ENCODE measurements around the gene PTGS2.

The PTGS2 gene

GRCh38 chr1:186680245-186681061 is at the start of gene PTGS2:
Gene PTGS2 (minus strand): TSS chr1:186680423. CDS start chr1:186680290, 133 bp downstream.
- Histone ChIP-seq H3K4me3 (replicated peaks; ENCODE audit: low read depth, low read length) (peak within 1 kb of the TSS; percentile 74), H3K27me3 (replicated peaks; ENCODE audit: control insufficient read depth, insufficient read depth, low read length) (no peaks in the 10 kb centered on the region), H3K36me3 (ENCODE audit: control insufficient read depth, insufficient read depth, low read length) (no peaks in the 10 kb centered on the region; the same call in 1 of the 2 replicates)
- peak; percentile 84 for DNase-seq (ENCODE audit: extremely low read depth, insufficient read length)
- TF ChIP-seq, protein P1, sequence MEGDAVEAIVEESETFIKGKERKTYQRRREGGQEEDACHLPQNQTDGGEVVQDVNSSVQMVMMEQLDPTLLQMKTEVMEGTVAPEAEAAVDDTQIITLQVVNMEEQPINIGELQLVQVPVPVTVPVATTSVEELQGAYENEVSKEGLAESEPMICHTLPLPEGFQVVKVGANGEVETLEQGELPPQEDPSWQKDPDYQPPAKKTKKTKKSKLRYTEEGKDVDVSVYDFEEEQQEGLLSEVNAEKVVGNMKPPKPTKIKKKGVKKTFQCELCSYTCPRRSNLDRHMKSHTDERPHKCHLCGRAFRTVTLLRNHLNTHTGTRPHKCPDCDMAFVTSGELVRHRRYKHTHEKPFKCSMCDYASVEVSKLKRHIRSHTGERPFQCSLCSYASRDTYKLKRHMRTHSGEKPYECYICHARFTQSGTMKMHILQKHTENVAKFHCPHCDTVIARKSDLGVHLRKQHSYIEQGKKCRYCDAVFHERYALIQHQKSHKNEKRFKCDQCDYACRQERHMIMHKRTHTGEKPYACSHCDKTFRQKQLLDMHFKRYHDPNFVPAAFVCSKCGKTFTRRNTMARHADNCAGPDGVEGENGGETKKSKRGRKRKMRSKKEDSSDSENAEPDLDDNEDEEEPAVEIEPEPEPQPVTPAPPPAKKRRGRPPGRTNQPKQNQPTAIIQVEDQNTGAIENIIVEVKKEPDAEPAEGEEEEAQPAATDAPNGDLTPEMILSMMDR (IDR thresholded peaks at IDR 0.05; ENCODE audit: insufficient read depth, low read length, poor library complexity, severe bottlenecking): peak; percentile 63

DNA sequence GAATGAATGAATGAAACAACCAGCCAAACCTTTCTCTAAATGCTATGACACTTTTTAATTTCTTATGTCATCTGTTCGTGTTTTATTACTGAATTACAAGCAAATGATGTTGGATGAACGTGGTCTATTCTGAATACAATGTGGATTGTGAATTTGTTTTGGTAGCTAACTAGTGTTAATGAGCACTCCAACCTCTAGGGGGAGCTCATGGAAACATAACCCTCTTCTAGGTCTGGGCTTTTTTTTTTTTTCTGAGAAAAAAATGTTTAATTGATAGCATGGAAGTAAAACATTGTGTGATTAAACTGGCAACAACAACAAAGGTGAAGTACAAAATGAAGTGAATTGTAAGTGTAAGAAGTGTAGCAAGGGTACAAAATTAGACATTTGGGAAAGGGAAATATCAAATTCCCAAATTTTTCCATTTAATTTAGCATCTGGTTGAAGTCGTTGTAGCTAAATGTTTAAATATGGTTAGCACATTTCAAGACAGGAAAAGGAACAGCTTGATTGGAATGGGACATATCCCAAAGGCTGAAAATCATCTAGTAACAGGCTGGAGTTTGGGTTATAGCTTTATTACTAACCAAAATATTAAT is 42.6 kb upstream of the PTGS2 start:
- Histone ChIP-seq H3K36me3 (ENCODE audit: control insufficient read depth, insufficient read depth, low read length) (no peaks in the 10 kb centered on the region), H3K27me3 (replicated peaks; ENCODE audit: control insufficient read depth, insufficient read depth, low read length) (no peaks in the 10 kb centered on the region), H3K4me3 (replicated peaks; ENCODE audit: low read depth, low read length) (no peak overlapping the region)
- DNase-seq (ENCODE audit: extremely low read depth, insufficient read length): no peak
- TF ChIP-seq, protein P1 (IDR thresholded peaks at IDR 0.05; ENCODE audit: insufficient read depth, low read length, poor library complexity, severe bottlenecking): peak; percentile 69

- TF ChIP-seq, protein P1 (IDR thresholded peaks at IDR 0.05; ENCODE audit: insufficient read depth, low read length, poor library complexity, severe bottlenecking): no peak
Measured at GRCh38 chr1:186717286-186717685, 37.1 kb upstream of the PTGS2 start.

DNA sequence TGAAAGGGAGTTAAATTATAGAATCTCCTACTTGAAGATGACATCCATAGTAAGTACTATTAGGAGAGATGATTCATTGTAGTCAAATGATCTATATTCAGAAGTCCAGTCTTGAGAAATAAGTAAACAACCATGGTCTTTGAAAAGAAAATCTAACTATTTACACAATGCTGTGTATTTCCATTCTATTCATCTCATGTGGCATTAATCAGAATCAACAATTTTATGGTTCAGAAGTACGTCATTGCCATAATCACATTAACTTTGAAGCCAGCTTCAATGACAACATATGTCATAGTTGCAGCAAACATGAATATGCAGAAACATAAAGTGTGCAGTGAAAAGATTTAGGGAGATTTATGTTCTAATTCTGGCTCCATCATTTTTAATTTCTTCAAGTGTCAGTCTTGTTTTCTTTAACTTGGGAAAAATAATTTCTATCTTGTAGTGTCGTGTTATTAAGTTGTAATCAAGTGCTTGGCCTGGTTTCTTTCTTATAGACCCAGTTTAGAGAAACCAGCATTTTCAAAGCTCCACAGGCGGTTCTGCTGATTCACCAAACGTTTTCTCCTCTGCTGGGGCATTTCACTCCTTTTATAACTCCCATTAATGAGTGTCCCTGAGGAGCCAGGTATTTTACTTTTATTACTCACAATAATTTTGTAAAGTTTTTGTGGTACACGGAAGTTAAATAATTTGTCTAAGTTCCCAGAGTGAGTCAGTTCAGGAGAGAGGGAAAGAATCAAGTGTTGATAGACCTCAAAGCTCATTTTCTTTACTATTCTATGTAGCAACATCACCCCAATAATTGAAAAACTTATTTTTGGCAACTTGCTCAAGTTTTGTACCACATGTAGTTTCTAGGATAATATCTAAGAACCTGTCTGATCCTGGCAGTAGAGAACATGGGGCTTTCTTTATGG is 35.9 kb upstream of the PTGS2 start:
- no peaks in the 10 kb centered on the region for H3K36me3 ChIP-seq (ENCODE audit: control insufficient read depth, insufficient read depth, low read length)
- no peaks in the 10 kb centered on the region for H3K27me3 ChIP-seq (replicated peaks; ENCODE audit: control insufficient read depth, insufficient read depth, low read length)
- no peak overlapping the region for H3K4me3 ChIP-seq (replicated peaks; ENCODE audit: low read depth, low read length)
- DNase-seq (ENCODE audit: extremely low read depth, insufficient read length): no peak
- TF ChIP-seq, protein P1 (IDR thresholded peaks at IDR 0.05; ENCODE audit: insufficient read depth, low read length, poor library complexity, severe bottlenecking): no peak

More at GRCh38 chr1:186717286-186717685, 37.1 kb upstream of the PTGS2 start:
- H3K27me3 ChIP-seq (replicated peaks; ENCODE audit: control insufficient read depth, insufficient read depth, low read length): no peaks in the 10 kb centered on the region
- DNase-seq (ENCODE audit: extremely low read depth, insufficient read length): no peak
- no peaks in the 10 kb centered on the region for H3K36me3 ChIP-seq (ENCODE audit: control insufficient read depth, insufficient read depth, low read length)
- H3K4me3 ChIP-seq (replicated peaks; ENCODE audit: low read depth, low read length): no peak overlapping the region

GRCh38 chr1:186710696-186711095 is 30.5 kb upstream of the PTGS2 start:
- H3K27me3 ChIP-seq (replicated peaks; ENCODE audit: control insufficient read depth, insufficient read depth, low read length): no peaks in the 10 kb centered on the region
- DNase-seq (ENCODE audit: extremely low read depth, insufficient read length): no peak
- H3K4me3 ChIP-seq (replicated peaks; ENCODE audit: low read depth, low read length): no peak overlapping the region
- no peaks in the 10 kb centered on the region for H3K36me3 ChIP-seq (ENCODE audit: control insufficient read depth, insufficient read depth, low read length)
- TF ChIP-seq, protein P1 (IDR thresholded peaks at IDR 0.05; ENCODE audit: insufficient read depth, low read length, poor library complexity, severe bottlenecking): no peak
